Endothelial cell of umbilical vein (primary cell): ENCODE results near the gene SIPA1L3. TPM values are rescaled to one million over a fixed set of nuclear protein-coding genes. Genes with fewer than 3 reads are reported as not detected.

ENCODE experiments used
- BruUV-seq: library from RNA; stranded (reverse); fragments of 400-500 nt; replicated peaks from 2 replicates; lab custom pipeline; 2021; lab: Mats Ljungman, UMichigan
- CTCF ChIA-PET: fragments of 300-600, 350-600 bp; sonication (Branson Sonifier 250); formaldehyde crosslinking; loops from one replicate; lab custom pipeline; 2021; ENCODE audit warnings: antibody characterized with exemption, inconsistent platforms; lab: Charles Lee
- POLR2A ChIA-PET: fragments of 300-600, 350-600 bp; sonication (Branson Sonifier 250); formaldehyde crosslinking; loops from one replicate; lab custom pipeline; 2021; ENCODE audit warnings: antibody characterized with exemption, inconsistent platforms; lab: Charles Lee
- DNase-seq: peaks from one replicate; pipeline ENCODE4 v3.0.0-alpha.2; 2011; ENCODE audit warnings: low read depth, low spot score
- FAIRE-seq: peaks from 2 replicates; lab custom pipeline; 2011; peaks lifted over from hg19 to GRCh38; lab: Jason Lieb, UNC
- H2AFZ ChIP-seq: 2 replicates; pipeline ENCODE4 v1.6.0; 2012; ENCODE audit warnings: low read depth, low read length, control low read depth, inconsistent platforms
- H3K27ac ChIP-seq: 2 replicates; pipeline ENCODE4 v1.5.1; 2011; ENCODE audit warnings: low read depth, mild to moderate bottlenecking, control low read depth, low read length, moderate library complexity; ENCODE audit not compliant: insufficient read depth
- H3K27me3 ChIP-seq, 2 experiments: 2 replicates each; pipeline versions ENCODE4 v1.6.0 to v1.6.1; 2011; ENCODE audit warnings: low read length in 2 of 2, mixed read lengths in 1 of 2; ENCODE audit not compliant: control insufficient read depth in 2 of 2, insufficient read depth in 2 of 2
- H3K36me3 ChIP-seq, 2 experiments: 2 replicates in 1 of 2; 3 replicates in 1 of 2; pipeline ENCODE4 v1.5.1; 2011; ENCODE audit warnings: low read length in 2 of 2, mild to moderate bottlenecking in 1 of 2, moderate library complexity in 1 of 2; ENCODE audit not compliant: control insufficient read depth in 2 of 2, insufficient read depth in 2 of 2; ENCODE audit errors: extremely low read depth in 1 of 2
- H3K4me1 ChIP-seq: 3 replicates; pipeline ENCODE4 v1.5.1; 2011; ENCODE audit warnings: mild to moderate bottlenecking, low read length; ENCODE audit not compliant: control insufficient read depth, insufficient read depth; ENCODE audit errors: extremely low read depth
- H3K4me2 ChIP-seq: 2 replicates; pipeline ENCODE4 v1.6.1; 2011; ENCODE audit warnings: low read length, control low read depth, mixed read lengths; ENCODE audit not compliant: insufficient read depth
- H3K4me3 ChIP-seq, 3 experiments: fragments of 200-600 bp in 1 of 3; sonication (generic), shearing (Covaris generic) in 1 of 3; replicated peaks in 1 of 3; 2 replicates each; pipeline ENCODE4 v1.5.1; 2011 to 2016; ENCODE audit warnings: control low read depth in 3 of 3, low read length in 3 of 3, mild to moderate bottlenecking in 2 of 3, inconsistent platforms in 1 of 3, low read depth in 1 of 3, moderate library complexity in 1 of 3; ENCODE audit not compliant: insufficient read depth in 1 of 3
- H3K79me2 ChIP-seq: 2 replicates; pipeline ENCODE4 v1.6.0; 2012; ENCODE audit warnings: low read length, inconsistent platforms; ENCODE audit not compliant: control insufficient read depth, insufficient read depth
- H3K9ac ChIP-seq: replicated peaks from 2 replicates; pipeline ENCODE3; 2011; ENCODE audit warnings: low read length, control low read depth; ENCODE audit not compliant: insufficient read depth; ENCODE audit errors: extremely low read depth
- H3K9me1 ChIP-seq: replicated peaks from 3 replicates; pipeline ENCODE4 v1.6.0; 2011; ENCODE audit warnings: mild to moderate bottlenecking, low read length; ENCODE audit not compliant: control insufficient read depth, insufficient read depth; ENCODE audit errors: extremely low read depth
- H3K9me3 ChIP-seq: replicated peaks from 2 replicates; pipeline ENCODE4 v1.5.1; 2012; ENCODE audit warnings: low read length, inconsistent platforms; ENCODE audit not compliant: control insufficient read depth, insufficient read depth
- H4K20me1 ChIP-seq: replicated peaks from 2 replicates; pipeline ENCODE3; 2011; ENCODE audit warnings: mild to moderate bottlenecking, low read length; ENCODE audit not compliant: control insufficient read depth, insufficient read depth; ENCODE audit errors: extremely low read depth
- EZH2 ChIP-seq: IDR thresholded peaks from 2 replicates; pipeline ENCODE4 v1.6.1; 2012; ENCODE audit warnings: borderline replicate concordance, low read depth, mild to moderate bottlenecking, moderate library complexity, low read length, inconsistent platforms; ENCODE audit not compliant: severe bottlenecking
- FOS ChIP-seq: IDR thresholded peaks from 2 replicates; pipeline ENCODE4 v1.6.1; 2011; ENCODE audit warnings: mild to moderate bottlenecking, low read length, moderate library complexity, borderline replicate concordance; ENCODE audit not compliant: insufficient read depth
- GATA2 ChIP-seq: IDR thresholded peaks from 2 replicates; pipeline ENCODE4 v1.7.0; 2011; ENCODE audit warnings: low read depth, mild to moderate bottlenecking, moderate library complexity, mixed read lengths, low read length; ENCODE audit not compliant: insufficient read length, insufficient read depth
- JUN ChIP-seq: IDR thresholded peaks from 2 replicates; pipeline ENCODE4 v1.6.1; 2011; ENCODE audit warnings: borderline replicate concordance, low read depth; ENCODE audit not compliant: insufficient read length, insufficient read depth
- MAX ChIP-seq: IDR thresholded peaks from 2 replicates; pipeline ENCODE4 v1.6.1; 2011; ENCODE audit not compliant: insufficient read depth, insufficient read length
- MYC ChIP-seq: IDR thresholded peaks from one replicate; pipeline ENCODE4 v1.6.1; 2011; ENCODE audit warnings: mild to moderate bottlenecking, low read depth, low read length
- POLR2A ChIP-seq: IDR thresholded peaks from 2 replicates; pipeline ENCODE4 v1.6.1; 2012; ENCODE audit warnings: low read depth, mild to moderate bottlenecking, control low read depth, low read length
- POLR2AphosphoS5 ChIP-seq: IDR thresholded peaks from 2 replicates; pipeline ENCODE4 v1.6.1; 2012; ENCODE audit warnings: low read depth, mild to moderate bottlenecking, control low read depth, low read length, moderate library complexity; ENCODE audit not compliant: insufficient read depth
- dilution Hi-C: fragments of 300-500 bp; cut with MboI; formaldehyde crosslinking; loops from one replicate; pipeline ENCODE4 v1.15.0; 2019; ENCODE audit warnings: low sequenced_read_pairs; ENCODE audit not compliant: extremely low pct_ligation_motif_present
- intact Hi-C: fragments of 100-400 bp; cut with micrococcal nuclease; formaldehyde crosslinking; loops from one replicate; pipeline ENCODE4 v1.10.0; 2022
- polyA plus RNA-seq, 4 experiments: library from polyadenylated mRNA; depleted of rRNA in 3 of 4; stranded (reverse) in 3 of 4; unstranded in 1 of 4; fragments of >200 nt; gene quantifications; 2 replicates each; pipeline versions ENCODE4 v1.2.1 to v1.2.3, GENCODE V29; 2011 to 2012; ENCODE audit warnings: missing spikeins in 1 of 4
- total RNA-seq: library from RNA; stranded (reverse); gene quantifications from 2 replicates; pipeline ENCODE4 v1.2.3, GENCODE V29; 2021
- TF ChIP-seq, protein P1 (sequence below), 2 donors: IDR thresholded peaks; 1 replicate in 1 of 2; 2 replicates in 1 of 2; pipeline ENCODE4 v1.5.1; 2011; ENCODE audit warnings: low read length in 2 of 2, mild to moderate bottlenecking in 2 of 2, moderate library complexity in 2 of 2, control low read depth in 1 of 2, inconsistent platforms in 1 of 2, low read depth in 1 of 2; ENCODE audit not compliant: insufficient read depth in 1 of 2; ENCODE audit errors: extremely low read depth in 1 of 2

The SIPA1L3 gene
- total and polyA plus RNA-seq, 2 donors (not counting 3 experiments of a cell fraction or from before 2014, with no cell fraction given), result 14.2 to 47.2 TPM

DNA sequence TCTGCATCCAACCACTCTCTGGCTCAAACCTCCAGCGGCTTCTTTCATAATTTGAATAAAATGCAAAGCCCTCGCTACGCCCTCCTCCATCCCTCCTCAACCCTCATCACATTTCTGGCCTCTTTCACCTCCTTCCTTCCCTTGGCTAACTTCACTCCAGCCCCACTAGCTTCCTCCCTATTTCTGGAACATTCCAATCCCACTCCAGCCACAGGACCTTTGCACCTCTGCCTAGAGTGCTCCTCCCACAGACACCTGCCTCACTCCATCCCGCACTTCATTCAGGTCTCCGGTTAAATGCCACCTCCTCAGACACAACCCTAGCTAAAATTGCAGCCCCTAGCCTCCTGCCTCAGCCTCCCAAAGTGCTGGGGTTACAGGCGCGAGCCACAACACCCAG lies 324.9 kb downstream of the SIPA1L3 start:
- Histone ChIP-seq H3K27me3 (peaks cover 9 to 14% of the 10 kb centered on the region in 2 experiments), H3K4me2 (no peak overlapping the region), H3K4me1 (peaks cover 8% of the 10 kb centered on the region), H3K9me3 (no peaks in the 10 kb centered on the region), H2AFZ (no peak overlapping the region), H3K79me2 (no peaks in the 10 kb centered on the region), H3K9ac (no peak overlapping the region), H3K27ac (no peak overlapping the region), H3K4me3 (no peak overlapping the region), H3K9me1 (no peaks in the 10 kb centered on the region), H3K36me3 (no peaks in the 10 kb centered on the region), H4K20me1 (no peaks in the 10 kb centered on the region)
- ChIA-PET POLR2A (no interaction called here), CTCF (interaction anchor here (2.4 kb wide), 1 partner anchor 329 kb away, joined by 12 read pairs; no protein-coding TSS in a partner anchor)
- DNase-seq (no peak), FAIRE-seq (no peak)
- intact Hi-C loops, result loop anchor here (5.0 to 10.0 kb wide), 2 partner anchors 155 to 403 kb away; partner anchors contain the start of genes GGN and SPRED3
- TF ChIP-seq MAX (no peak), FOS (no peak), POLR2AphosphoS5 (no peak), JUN (no peak), POLR2A (no peak), MYC (no peak), EZH2 (no peak), GATA2 (no peak)
- TF ChIP-seq, protein P1, sequence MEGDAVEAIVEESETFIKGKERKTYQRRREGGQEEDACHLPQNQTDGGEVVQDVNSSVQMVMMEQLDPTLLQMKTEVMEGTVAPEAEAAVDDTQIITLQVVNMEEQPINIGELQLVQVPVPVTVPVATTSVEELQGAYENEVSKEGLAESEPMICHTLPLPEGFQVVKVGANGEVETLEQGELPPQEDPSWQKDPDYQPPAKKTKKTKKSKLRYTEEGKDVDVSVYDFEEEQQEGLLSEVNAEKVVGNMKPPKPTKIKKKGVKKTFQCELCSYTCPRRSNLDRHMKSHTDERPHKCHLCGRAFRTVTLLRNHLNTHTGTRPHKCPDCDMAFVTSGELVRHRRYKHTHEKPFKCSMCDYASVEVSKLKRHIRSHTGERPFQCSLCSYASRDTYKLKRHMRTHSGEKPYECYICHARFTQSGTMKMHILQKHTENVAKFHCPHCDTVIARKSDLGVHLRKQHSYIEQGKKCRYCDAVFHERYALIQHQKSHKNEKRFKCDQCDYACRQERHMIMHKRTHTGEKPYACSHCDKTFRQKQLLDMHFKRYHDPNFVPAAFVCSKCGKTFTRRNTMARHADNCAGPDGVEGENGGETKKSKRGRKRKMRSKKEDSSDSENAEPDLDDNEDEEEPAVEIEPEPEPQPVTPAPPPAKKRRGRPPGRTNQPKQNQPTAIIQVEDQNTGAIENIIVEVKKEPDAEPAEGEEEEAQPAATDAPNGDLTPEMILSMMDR (IDR thresholded peaks at IDR 0.05; ENCODE audit: extremely low read depth in 1 of 2, insufficient read depth in 1 of 2, low read depth in 1 of 2, low read length in 2 of 2), result no peak
- no TSS peak for BruUV-seq
- dilution Hi-C loops, result no loop called here
